Fibroblast of mammary gland (primary cell): ENCODE measurements around the gene TANC1.

Source experiments
- DNase-seq: peaks from one replicate; pipeline ENCODE4 v3.0.0-alpha.2; 2010; ENCODE audit warnings: low read depth
- H3K4me3 ChIP-seq: 2 replicates; pipeline ENCODE4 v1.5.1; 2011; ENCODE audit warnings: low read depth, mild to moderate bottlenecking, low read length, moderate library complexity; ENCODE audit not compliant: control insufficient read depth
- CTCF ChIP-seq: conservative IDR thresholded peaks from 2 replicates; pipeline ENCODE4 v1.5.1; 2011; ENCODE audit warnings: low read depth, low read length, inconsistent platforms; ENCODE audit not compliant: control insufficient read depth, insufficient read depth

TANC1 gene

GRCh38 chr2:159281002-159281401 lies 312.6 kb downstream of the TANC1 start:
- no peak for TF ChIP-seq CTCF
- DNase-seq: no peak
- H3K4me3 ChIP-seq: no peak overlapping the region
